ENCODE data around the gene ATG13. TPM values are rescaled to one million over a fixed set of nuclear protein-coding genes. Genes with fewer than 3 reads are reported as not detected.

The ATG13 gene
- polyA plus RNA-seq, 1 donor, result 52.9 TPM

DNA sequence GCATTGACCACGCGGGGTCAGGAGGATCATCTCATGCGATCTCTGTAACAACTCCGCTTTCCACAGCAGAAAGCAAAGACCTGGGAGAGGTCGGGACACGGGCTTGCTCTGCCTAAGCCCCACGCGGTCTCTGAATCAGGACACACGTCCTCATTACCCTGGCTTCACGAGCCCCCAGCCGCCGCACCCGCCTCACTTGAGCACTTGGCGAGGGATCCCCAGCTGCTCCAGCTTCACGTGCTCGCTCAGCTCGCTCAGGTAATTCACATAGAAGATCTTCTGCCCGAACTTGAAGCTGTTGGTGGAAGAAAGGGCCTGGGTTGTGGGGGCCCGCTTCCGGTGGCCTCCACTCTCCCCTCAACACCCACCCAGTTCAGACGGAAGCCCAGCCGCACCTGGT, 63.5 kb downstream of the ATG13 start:
- peaks cover 12% of the 10 kb centered on the region for H3K4me1 ChIP-seq (ENCODE audit: control insufficient read depth, insufficient read depth, low read length)
- no peaks in the 10 kb centered on the region for H3K27me3 ChIP-seq (ENCODE audit: control insufficient read depth, insufficient read depth, low read length)
- H3K4me3 ChIP-seq (ENCODE audit: low read length), result no peak overlapping the region
- no CpG with 5 or more reads among the region's 22 CpGs for WGBS (ENCODE audit: insufficient coverage, low lambda C conversion rate)
- H3K27ac ChIP-seq (ENCODE audit: low read length), result no peak overlapping the region
- H3K9me3 ChIP-seq (ENCODE audit: control insufficient read depth, low read depth, low read length), result no peaks in the 10 kb centered on the region
- no peak for DNase-seq
- H3K36me3 ChIP-seq (ENCODE audit: control insufficient read depth, insufficient read depth, low read length), result peaks cover 66% of the 10 kb centered on the region

GRCh38 chr11:46681814-46682213, 64.5 kb downstream of the ATG13 start:
- WGBS (ENCODE audit: insufficient coverage, low lambda C conversion rate), result no CpG with 5 or more reads among the region's 11 CpGs
- Histone ChIP-seq H3K9me3 (ENCODE audit: control insufficient read depth, low read depth, low read length) (no peaks in the 10 kb centered on the region), H3K36me3 (ENCODE audit: control insufficient read depth, insufficient read depth, low read length) (peaks cover 68% of the 10 kb centered on the region), H3K27ac (ENCODE audit: low read length) (no peak overlapping the region), H3K4me1 (ENCODE audit: control insufficient read depth, insufficient read depth, low read length) (peaks cover 6% of the 10 kb centered on the region), H3K27me3 (ENCODE audit: control insufficient read depth, insufficient read depth, low read length) (no peaks in the 10 kb centered on the region), H3K4me3 (ENCODE audit: low read length) (no peak overlapping the region)
- DNase-seq, result no peak

GRCh38 chr11:46682773-46683752, 65.7 kb downstream of the ATG13 start:
- no peak overlapping the region for H3K27ac ChIP-seq (ENCODE audit: low read length)
- peaks cover 6% of the 10 kb centered on the region for H3K4me1 ChIP-seq (ENCODE audit: control insufficient read depth, insufficient read depth, low read length)
- no CpG with 5 or more reads among the region's 11 CpGs for WGBS (ENCODE audit: insufficient coverage, low lambda C conversion rate)
- DNase-seq, result no peak
- H3K36me3 ChIP-seq (ENCODE audit: control insufficient read depth, insufficient read depth, low read length), result peaks cover 72% of the 10 kb centered on the region
- no peak overlapping the region for H3K4me3 ChIP-seq (ENCODE audit: low read length)
- H3K9me3 ChIP-seq (ENCODE audit: control insufficient read depth, low read depth, low read length), result no peaks in the 10 kb centered on the region
- no peaks in the 10 kb centered on the region for H3K27me3 ChIP-seq (ENCODE audit: control insufficient read depth, insufficient read depth, low read length)

GRCh38 chr11:46684367-46684766, 67.0 kb downstream of the ATG13 start:
- no peak for DNase-seq
- Histone ChIP-seq H3K4me1 (ENCODE audit: control insufficient read depth, insufficient read depth, low read length) (peaks cover 4% of the 10 kb centered on the region), H3K9me3 (ENCODE audit: control insufficient read depth, low read depth, low read length) (no peaks in the 10 kb centered on the region), H3K4me3 (ENCODE audit: low read length) (no peak overlapping the region), H3K27me3 (ENCODE audit: control insufficient read depth, insufficient read depth, low read length) (no peaks in the 10 kb centered on the region), H3K27ac (ENCODE audit: low read length) (no peak overlapping the region), H3K36me3 (ENCODE audit: control insufficient read depth, insufficient read depth, low read length) (peaks cover 65% of the 10 kb centered on the region)
- 100% methylated on average over 1 of the region's 3 CpGs for WGBS (ENCODE audit: insufficient coverage, low lambda C conversion rate)

GRCh38 chr11:46686886-46687795, 69.8 kb downstream of the ATG13 start:
- no peak for DNase-seq
- peaks cover 52% of the 10 kb centered on the region for H3K36me3 ChIP-seq (ENCODE audit: control insufficient read depth, insufficient read depth, low read length)
- H3K27me3 ChIP-seq (ENCODE audit: control insufficient read depth, insufficient read depth, low read length), result no peaks in the 10 kb centered on the region
- no peaks in the 10 kb centered on the region for H3K4me1 ChIP-seq (ENCODE audit: control insufficient read depth, insufficient read depth, low read length)
- no peaks in the 10 kb centered on the region for H3K9me3 ChIP-seq (ENCODE audit: control insufficient read depth, low read depth, low read length)
- 60% methylated on average over 1 of the region's 15 CpGs for WGBS (ENCODE audit: insufficient coverage, low lambda C conversion rate)
- no peak overlapping the region for H3K4me3 ChIP-seq (ENCODE audit: low read length)
- no peak overlapping the region for H3K27ac ChIP-seq (ENCODE audit: low read length)

DNA sequence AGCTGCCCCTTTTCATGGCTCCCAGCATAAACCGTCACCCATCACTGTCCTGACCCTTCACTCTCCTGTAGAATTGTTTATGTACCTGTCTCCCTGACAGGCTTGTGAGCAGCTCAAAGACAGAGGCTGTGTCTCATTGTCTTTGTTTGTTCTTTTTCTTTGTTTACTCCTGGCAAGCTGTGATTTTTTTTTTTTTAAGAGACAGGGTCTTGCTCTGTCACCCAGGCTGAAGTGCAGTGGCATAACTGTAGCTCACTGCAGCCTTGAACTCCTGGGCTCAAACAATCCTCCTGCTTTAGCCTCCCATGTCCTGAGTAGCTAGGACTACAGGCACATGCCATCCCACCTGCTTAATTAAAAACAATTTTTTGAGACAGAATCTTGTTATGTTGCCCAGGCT, 73.3 kb downstream of the ATG13 start:
- Histone ChIP-seq H3K27me3 (ENCODE audit: control insufficient read depth, insufficient read depth, low read length) (no peaks in the 10 kb centered on the region), H3K36me3 (ENCODE audit: control insufficient read depth, insufficient read depth, low read length) (peaks cover 71% of the 10 kb centered on the region), H3K4me1 (ENCODE audit: control insufficient read depth, insufficient read depth, low read length) (no peaks in the 10 kb centered on the region), H3K27ac (ENCODE audit: low read length) (no peak overlapping the region), H3K4me3 (ENCODE audit: low read length) (no peak overlapping the region), H3K9me3 (ENCODE audit: control insufficient read depth, low read depth, low read length) (no peaks in the 10 kb centered on the region)
- WGBS (ENCODE audit: insufficient coverage, low lambda C conversion rate), result no CpG with 5 or more reads among the region's 1 CpG
- DNase-seq, result no peak

- no peak for DNase-seq
- peaks cover 2% of the 10 kb centered on the region for H3K4me1 ChIP-seq (ENCODE audit: control insufficient read depth, insufficient read depth, low read length)
- peaks cover 69% of the 10 kb centered on the region for H3K36me3 ChIP-seq (ENCODE audit: control insufficient read depth, insufficient read depth, low read length)
- no CpG with 5 or more reads among the region's 4 CpGs for WGBS (ENCODE audit: insufficient coverage, low lambda C conversion rate)
- no peaks in the 10 kb centered on the region for H3K9me3 ChIP-seq (ENCODE audit: control insufficient read depth, low read depth, low read length)
- no peak overlapping the region for H3K27ac ChIP-seq (ENCODE audit: low read length)
- H3K4me3 ChIP-seq (ENCODE audit: low read length), result no peak overlapping the region
- no peaks in the 10 kb centered on the region for H3K27me3 ChIP-seq (ENCODE audit: control insufficient read depth, insufficient read depth, low read length)
Observed at GRCh38 chr11:46692450-46692849, 75.1 kb downstream of the ATG13 start.

- Histone ChIP-seq H3K27me3 (ENCODE audit: control insufficient read depth, insufficient read depth, low read length) (no peaks in the 10 kb centered on the region), H3K4me1 (ENCODE audit: control insufficient read depth, insufficient read depth, low read length) (peaks cover 11% of the 10 kb centered on the region), H3K27ac (ENCODE audit: low read length) (no peak overlapping the region), H3K36me3 (ENCODE audit: control insufficient read depth, insufficient read depth, low read length) (peaks cover 63% of the 10 kb centered on the region), H3K4me3 (ENCODE audit: low read length) (no peak overlapping the region), H3K9me3 (ENCODE audit: control insufficient read depth, low read depth, low read length) (no peaks in the 10 kb centered on the region)
- DNase-seq, result no peak
- no CpG with 5 or more reads among the region's 2 CpGs for WGBS (ENCODE audit: insufficient coverage, low lambda C conversion rate)
Observed at GRCh38 chr11:46693597-46694012, 76.3 kb downstream of the ATG13 start.

DNA sequence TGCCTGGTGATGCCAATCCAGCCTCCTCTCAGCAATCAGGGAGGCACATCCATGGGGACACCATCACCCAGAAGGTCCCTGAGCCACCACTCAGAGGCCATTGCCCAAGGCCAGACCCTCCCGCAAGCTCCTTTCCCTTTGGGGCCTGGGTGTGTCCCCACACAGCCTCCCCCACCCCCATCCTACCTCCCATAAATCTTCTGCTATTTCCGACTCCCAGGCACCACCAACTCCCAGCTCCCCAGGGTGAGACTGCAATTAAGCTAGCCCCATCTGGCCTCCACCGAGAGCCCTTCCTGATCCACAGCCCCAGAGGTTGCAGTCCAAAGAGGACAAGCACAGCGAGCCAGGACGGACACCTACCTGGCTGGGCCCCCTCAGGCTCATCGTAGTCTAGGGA, 76.7 kb downstream of the ATG13 start:
- Histone ChIP-seq H3K36me3 (ENCODE audit: control insufficient read depth, insufficient read depth, low read length) (peaks cover 61% of the 10 kb centered on the region), H3K4me1 (ENCODE audit: control insufficient read depth, insufficient read depth, low read length) (peaks cover 15% of the 10 kb centered on the region), H3K27me3 (ENCODE audit: control insufficient read depth, insufficient read depth, low read length) (no peaks in the 10 kb centered on the region), H3K9me3 (ENCODE audit: control insufficient read depth, low read depth, low read length) (no peaks in the 10 kb centered on the region), H3K27ac (ENCODE audit: low read length) (no peak overlapping the region), H3K4me3 (ENCODE audit: low read length) (no peak overlapping the region)
- no CpG with 5 or more reads among the region's 6 CpGs for WGBS (ENCODE audit: insufficient coverage, low lambda C conversion rate)
- no peak for DNase-seq

DNA sequence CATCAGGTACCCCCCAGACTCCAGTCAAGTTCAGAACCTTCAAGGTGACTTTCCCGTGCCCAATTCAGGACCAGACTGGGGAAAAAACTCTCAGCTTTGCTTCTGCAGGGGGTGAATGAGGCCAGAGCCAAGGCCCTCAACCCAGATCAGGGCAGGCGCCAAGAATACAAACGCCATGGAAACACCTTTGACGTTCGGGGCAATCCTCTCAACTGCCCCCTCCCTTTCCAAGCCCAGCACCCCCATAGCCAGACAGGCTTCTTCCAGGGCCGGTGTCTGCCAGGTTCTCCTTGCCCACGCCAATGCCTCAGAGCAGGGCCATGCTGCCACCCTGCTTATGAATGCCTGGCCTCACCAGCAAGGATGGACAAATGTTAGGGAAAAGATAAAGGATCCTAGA, 77.3 kb downstream of the ATG13 start:
- Histone ChIP-seq H3K4me3 (ENCODE audit: low read length) (no peak overlapping the region), H3K9me3 (ENCODE audit: control insufficient read depth, low read depth, low read length) (no peaks in the 10 kb centered on the region), H3K36me3 (ENCODE audit: control insufficient read depth, insufficient read depth, low read length) (peaks cover 59% of the 10 kb centered on the region), H3K27ac (ENCODE audit: low read length) (no peak overlapping the region), H3K4me1 (ENCODE audit: control insufficient read depth, insufficient read depth, low read length) (peaks cover 19% of the 10 kb centered on the region), H3K27me3 (ENCODE audit: control insufficient read depth, insufficient read depth, low read length) (no peaks in the 10 kb centered on the region)
- no CpG with 5 or more reads among the region's 7 CpGs for WGBS (ENCODE audit: insufficient coverage, low lambda C conversion rate)
- no peak for DNase-seq

Measured in large intestine (tissue), 3 donors.